ENCODE results near the gene FCHSD2. TPM values are rescaled to one million over a fixed set of nuclear protein-coding genes. Genes with fewer than 3 reads are reported as not detected.

Gene FCHSD2
- total RNA-seq, 1 donor from 2014 or later, result 19.7 TPM

- TF ChIP-seq CTCF (IDR thresholded peaks at IDR 0.05; ENCODE audit: partially characterized antibody, unreplicated experiment), result no peak
- Mint-ChIP-seq H3K27me3 (ENCODE audit: unreplicated experiment) (no peaks in the 10 kb centered on the region), H3K27ac (ENCODE audit: unreplicated experiment) (peak overlapping the region; percentile 44), H3K4me3 (ENCODE audit: unreplicated experiment) (no peak overlapping the region), H3K36me3 (ENCODE audit: unreplicated experiment) (peaks cover under 1% of the 10 kb centered on the region), H3K4me1 (ENCODE audit: low read depth, unreplicated experiment) (peaks cover 4% of the 10 kb centered on the region), H3K9me3 (ENCODE audit: unreplicated experiment) (no peaks in the 10 kb centered on the region)
- no peak for DNase-seq
Observed at GRCh38 chr11:72930008-72930407, 212.1 kb downstream of the FCHSD2 start.

DNA sequence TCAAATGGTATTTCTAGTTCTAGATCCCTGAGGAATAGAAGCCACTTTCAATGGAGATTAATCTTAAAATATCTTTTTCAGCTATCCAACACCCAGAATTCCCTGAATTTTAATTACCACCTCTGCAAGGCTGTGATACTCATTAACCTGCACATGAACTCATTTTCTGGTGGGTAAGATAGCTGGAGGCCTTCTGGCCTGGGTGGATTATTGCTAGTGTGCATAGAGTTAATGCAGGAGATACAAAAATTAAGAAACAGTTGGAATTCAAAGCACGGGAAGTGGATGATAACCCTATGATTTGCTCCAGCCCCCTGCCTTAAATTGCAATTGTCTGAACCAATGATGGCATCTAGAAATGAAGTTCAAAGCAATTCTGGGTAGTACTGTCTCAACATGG, 212.9 kb downstream of the FCHSD2 start:
- no peak for TF ChIP-seq CTCF (IDR thresholded peaks at IDR 0.05; ENCODE audit: partially characterized antibody, unreplicated experiment)
- Mint-ChIP-seq H3K4me3 (ENCODE audit: unreplicated experiment) (no peak overlapping the region), H3K9me3 (ENCODE audit: unreplicated experiment) (no peaks in the 10 kb centered on the region), H3K4me1 (ENCODE audit: low read depth, unreplicated experiment) (peaks cover 4% of the 10 kb centered on the region), H3K27me3 (ENCODE audit: unreplicated experiment) (no peaks in the 10 kb centered on the region), H3K27ac (ENCODE audit: unreplicated experiment) (no peak overlapping the region), H3K36me3 (ENCODE audit: unreplicated experiment) (peaks cover 3% of the 10 kb centered on the region)
- DNase-seq, result no peak

DNA sequence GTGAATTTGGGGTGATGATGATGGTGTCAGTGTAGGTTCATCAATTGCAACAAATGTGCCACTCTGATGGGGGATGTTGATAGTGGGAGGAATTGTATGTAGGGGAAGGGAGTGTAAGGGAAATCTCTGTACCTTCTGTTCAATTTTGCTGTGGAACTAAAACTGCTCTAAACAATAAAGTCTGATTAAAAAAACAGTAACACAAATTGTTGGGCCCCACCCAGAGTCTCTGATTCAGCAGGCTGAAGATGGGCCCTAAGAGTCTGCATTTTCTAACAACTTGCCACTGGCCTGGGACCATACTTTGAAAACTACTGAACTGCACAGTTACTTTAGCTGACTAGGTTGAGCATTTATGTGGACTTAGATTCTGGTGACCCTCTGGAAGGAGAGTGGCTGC, 214.7 kb downstream of the FCHSD2 start:
- peaks cover 4% of the 10 kb centered on the region for H3K4me1 Mint-ChIP-seq (ENCODE audit: low read depth, unreplicated experiment)
- no peak overlapping the region for H3K27ac Mint-ChIP-seq (ENCODE audit: unreplicated experiment)
- no peaks in the 10 kb centered on the region for H3K9me3 Mint-ChIP-seq (ENCODE audit: unreplicated experiment)
- no peak overlapping the region for H3K4me3 Mint-ChIP-seq (ENCODE audit: unreplicated experiment)
- H3K36me3 Mint-ChIP-seq (ENCODE audit: unreplicated experiment), result peaks cover 3% of the 10 kb centered on the region
- no peaks in the 10 kb centered on the region for H3K27me3 Mint-ChIP-seq (ENCODE audit: unreplicated experiment)
- DNase-seq, result no peak
- no peak for TF ChIP-seq CTCF (IDR thresholded peaks at IDR 0.05; ENCODE audit: partially characterized antibody, unreplicated experiment)

- no peak for TF ChIP-seq CTCF (IDR thresholded peaks at IDR 0.05; ENCODE audit: partially characterized antibody, unreplicated experiment)
- H3K4me3 Mint-ChIP-seq (ENCODE audit: unreplicated experiment), result no peak overlapping the region
- peaks cover 4% of the 10 kb centered on the region for H3K4me1 Mint-ChIP-seq (ENCODE audit: low read depth, unreplicated experiment)
- H3K36me3 Mint-ChIP-seq (ENCODE audit: unreplicated experiment), result peaks cover 3% of the 10 kb centered on the region
- no peaks in the 10 kb centered on the region for H3K27me3 Mint-ChIP-seq (ENCODE audit: unreplicated experiment)
- H3K27ac Mint-ChIP-seq (ENCODE audit: unreplicated experiment), result no peak overlapping the region
- H3K9me3 Mint-ChIP-seq (ENCODE audit: unreplicated experiment), result no peaks in the 10 kb centered on the region
- no peak for DNase-seq
Observed at GRCh38 chr11:72926076-72926475, 216.0 kb downstream of the FCHSD2 start.

DNA sequence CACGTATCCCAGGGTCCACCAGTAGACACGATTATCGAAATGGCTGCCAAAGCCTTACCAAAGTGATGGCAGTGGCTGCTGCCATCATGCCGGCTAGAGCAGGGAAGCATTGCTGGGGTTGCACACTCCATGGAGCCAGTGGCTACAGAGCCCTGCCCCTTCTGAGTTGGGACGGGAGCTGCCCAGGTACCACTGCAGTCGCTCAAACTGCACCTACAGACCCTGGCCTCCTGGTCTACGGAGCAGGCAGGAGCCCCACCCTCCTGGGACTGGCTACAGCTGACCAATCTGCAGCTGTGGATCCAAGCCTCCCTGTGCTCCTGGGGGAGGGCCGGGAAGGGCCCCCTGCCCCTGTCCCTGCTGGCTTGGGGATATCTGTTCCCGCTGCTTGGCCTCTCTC, 216.5 kb downstream of the FCHSD2 start:
- TF ChIP-seq CTCF (IDR thresholded peaks at IDR 0.05; ENCODE audit: partially characterized antibody, unreplicated experiment), result no peak
- H3K9me3 Mint-ChIP-seq (ENCODE audit: unreplicated experiment), result no peaks in the 10 kb centered on the region
- no peak overlapping the region for H3K27ac Mint-ChIP-seq (ENCODE audit: unreplicated experiment)
- no peaks in the 10 kb centered on the region for H3K27me3 Mint-ChIP-seq (ENCODE audit: unreplicated experiment)
- H3K4me3 Mint-ChIP-seq (ENCODE audit: unreplicated experiment), result no peak overlapping the region
- peaks cover 4% of the 10 kb centered on the region for H3K4me1 Mint-ChIP-seq (ENCODE audit: low read depth, unreplicated experiment)
- no peak for DNase-seq
- peaks cover 3% of the 10 kb centered on the region for H3K36me3 Mint-ChIP-seq (ENCODE audit: unreplicated experiment)
